NCI-H526 (cell line): ENCODE measurements around the gene EXOC7.

Experiments used
- DNase-seq, 2 experiments: peaks; one replicate each; lab custom pipeline; 2025; lab: John Stamatoyannopoulos, UW

EXOC7 gene, protein sequence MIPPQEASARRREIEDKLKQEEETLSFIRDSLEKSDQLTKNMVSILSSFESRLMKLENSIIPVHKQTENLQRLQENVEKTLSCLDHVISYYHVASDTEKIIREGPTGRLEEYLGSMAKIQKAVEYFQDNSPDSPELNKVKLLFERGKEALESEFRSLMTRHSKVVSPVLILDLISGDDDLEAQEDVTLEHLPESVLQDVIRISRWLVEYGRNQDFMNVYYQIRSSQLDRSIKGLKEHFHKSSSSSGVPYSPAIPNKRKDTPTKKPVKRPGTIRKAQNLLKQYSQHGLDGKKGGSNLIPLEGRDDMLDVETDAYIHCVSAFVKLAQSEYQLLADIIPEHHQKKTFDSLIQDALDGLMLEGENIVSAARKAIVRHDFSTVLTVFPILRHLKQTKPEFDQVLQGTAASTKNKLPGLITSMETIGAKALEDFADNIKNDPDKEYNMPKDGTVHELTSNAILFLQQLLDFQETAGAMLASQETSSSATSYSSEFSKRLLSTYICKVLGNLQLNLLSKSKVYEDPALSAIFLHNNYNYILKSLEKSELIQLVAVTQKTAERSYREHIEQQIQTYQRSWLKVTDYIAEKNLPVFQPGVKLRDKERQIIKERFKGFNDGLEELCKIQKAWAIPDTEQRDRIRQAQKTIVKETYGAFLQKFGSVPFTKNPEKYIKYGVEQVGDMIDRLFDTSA

DNA sequence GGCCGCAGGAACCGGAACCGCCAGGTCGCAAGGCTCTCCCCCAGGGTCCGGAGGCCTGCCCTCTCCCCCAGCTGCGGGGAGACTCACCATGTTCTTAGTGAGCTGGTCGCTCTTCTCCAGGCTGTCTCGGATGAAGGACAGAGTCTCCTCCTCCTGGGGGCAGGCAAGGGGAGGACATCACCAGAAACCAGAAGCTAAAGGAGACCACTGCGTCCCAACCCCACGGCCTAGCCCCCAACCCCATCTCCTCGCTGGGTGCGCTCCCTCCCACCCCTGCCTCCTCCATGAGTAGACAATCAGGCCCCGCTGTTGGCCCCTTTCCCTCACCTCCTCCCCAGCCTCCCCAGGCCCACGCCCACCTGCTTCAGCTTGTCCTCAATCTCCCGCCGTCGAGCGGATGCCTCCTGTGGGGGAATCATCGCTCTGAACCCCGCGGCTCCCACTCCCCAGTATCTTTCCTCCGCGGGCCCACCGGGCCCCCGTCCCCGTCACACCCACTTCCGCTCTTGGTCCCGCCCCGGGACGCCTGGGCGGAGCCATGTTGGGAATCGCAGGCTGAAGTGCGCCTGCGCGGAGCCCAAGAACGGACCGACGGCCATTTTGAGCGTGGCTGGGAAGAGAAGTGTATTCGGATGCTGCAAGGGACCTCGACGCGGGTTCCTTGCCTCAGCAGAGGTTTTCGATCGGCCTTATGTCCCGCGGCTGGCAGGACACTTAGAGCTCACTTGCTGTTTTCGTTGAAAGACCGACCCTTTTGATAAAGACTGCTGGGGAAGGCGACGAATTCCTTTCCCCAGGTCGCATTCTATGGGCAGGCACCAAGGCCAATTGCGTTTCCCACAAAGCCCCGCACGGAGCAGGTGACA lies at the start of gene EXOC7:
TSS of gene EXOC7 (minus strand) at position 514 of the 866 bp plus-strand sequence. CDS start at position 419, 95 bp downstream.
- peak; percentile 78 to 95 for DNase-seq

DNA sequence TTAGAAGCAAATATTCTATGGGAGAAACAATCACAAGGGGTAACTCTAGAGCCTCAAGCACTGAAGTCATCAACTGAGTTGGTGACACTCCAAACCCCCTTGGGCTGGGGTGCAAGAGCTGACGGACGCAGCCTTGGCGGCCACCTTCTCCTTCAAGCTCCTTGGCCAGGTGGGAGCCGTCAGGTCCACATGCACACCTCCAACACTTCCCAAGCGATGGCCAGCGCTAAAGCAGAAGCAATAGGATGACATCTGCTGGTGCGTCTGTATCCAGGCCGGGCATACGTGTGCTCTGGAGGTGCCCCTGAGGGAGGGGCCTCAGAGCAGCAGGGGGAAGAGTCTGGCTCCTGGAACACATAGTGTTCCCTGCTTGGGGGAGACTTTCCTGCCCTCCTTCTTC lies 49.6 kb upstream of the EXOC7 start:
- no peak for DNase-seq

DNA sequence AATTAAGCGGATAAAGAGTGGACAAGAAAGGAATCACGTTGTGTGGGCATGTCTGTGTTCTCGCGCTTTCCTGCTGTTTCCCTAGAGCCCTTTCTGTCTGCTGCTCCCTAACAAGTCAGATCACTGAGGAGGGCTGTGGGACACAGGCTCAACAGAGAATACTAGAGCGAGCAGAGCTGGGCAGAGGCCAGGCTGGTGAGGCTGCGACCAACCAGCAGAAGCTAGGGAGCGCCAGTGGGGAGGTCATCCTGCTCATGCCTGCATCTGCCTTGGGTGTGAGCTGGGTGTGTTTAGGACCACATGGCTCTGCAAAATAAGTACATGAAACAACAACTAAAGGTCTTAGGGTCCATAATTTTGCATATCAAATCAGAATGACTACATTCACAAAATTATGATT lies 49.0 kb upstream of the EXOC7 start:
- DNase-seq, result peak in 1 of 2 experiments; percentile 11

DNA sequence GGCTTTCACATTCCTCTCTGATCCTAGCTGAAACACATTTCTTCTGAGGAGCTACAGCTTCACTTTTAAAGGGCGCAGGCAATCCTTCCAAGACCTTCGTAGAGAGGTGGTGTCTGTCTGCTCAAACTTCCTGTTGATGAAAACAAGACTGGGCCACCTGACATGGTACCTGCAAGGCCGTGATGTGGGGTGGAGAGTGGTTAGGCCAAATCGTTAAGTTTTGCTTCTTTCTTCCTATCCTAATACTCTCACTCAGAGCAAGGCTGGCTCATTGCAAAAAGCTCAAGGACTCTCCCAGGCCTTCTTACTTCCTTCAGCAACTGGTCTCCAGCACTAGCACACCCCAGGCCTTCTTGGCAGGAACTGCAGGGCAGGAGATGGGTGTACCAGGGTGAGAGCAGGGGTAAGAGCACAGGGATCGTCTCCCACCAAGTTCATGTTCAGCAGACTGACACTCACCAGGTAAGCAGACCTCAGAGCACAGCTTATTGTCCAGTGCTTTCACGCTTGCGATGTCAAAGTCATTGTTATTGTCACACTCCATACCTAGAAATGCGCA lies 48.4 kb upstream of the EXOC7 start:
- DNase-seq, result no peak

DNA sequence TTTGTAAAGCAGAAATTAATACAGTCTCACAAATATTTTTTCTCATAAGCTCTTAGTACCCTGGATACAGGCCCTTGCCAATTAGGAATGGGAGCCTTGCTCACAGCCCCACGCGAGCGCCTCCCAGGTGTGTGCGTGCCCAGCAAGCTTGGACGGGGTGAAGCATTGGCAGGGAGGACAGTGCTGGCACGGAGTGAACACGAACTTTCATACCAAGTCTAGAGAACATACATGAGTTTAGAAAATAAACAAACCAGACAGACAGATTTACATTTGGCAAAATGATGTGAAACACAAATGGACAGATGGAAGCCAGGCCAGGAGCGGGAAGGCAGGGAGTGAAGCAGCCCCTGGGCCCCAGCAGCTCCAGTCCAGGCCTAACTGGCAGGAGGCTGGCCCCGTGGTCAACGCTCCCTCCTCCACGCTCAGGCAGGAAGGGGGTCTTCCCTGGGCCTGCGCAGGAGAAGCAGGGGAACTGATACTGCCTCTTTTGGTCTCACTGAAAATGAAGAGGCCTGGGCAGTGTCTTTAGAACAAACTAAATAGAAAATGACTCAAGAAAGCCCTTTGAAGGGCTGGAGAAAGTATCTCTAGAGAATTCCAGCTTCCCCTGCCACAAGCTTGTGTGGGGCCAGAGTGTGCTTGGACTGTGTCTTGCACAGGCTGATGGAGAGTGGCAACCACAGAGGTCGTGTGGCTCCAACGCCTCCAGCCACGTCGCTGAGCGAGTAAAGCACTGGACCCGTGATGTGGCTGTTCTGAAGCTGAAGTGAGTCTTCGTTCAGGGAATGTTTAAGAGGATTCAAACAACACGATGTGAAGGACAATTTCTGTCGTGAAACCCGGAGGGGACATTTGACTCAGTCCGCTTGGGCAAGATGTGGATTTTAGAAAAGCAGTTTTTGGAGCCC lies 47.4 kb upstream of the EXOC7 start:
- DNase-seq, result no peak

DNA sequence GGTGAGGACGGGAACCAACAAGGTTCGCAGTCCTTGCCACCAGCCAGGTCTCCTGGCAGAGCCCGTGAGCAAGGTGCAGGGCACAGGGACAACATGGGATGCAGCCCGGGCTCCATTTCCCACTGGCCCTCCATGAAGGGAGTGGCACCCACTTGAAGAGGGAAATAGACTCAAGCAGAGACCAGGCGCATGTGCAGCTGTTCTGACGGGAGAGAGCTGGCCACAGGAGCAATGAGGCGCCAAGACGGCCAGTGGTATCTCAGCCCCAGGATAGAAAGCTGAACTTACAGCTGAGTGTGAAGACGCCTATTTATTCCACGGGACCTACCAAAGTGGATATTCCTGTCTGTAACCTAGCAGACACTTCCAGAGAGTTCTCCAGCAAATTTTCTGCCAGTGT lies 45.6 kb upstream of the EXOC7 start:
- DNase-seq, result no peak

DNA sequence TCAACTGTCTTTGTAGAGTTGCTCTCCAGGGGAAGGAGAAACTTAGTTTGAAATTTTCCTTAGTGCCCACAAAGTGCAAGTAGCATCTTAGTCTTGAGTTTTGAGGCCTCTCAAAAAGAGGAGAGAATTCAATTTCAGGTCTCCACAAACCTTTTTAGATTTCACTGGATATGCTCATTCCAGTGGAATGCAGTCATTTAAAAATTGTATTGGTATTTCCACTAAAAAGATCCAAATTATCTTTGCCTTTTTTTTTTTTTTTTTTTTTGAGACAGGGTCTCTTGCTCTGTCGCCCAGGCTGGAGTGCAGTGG lies 44.4 kb upstream of the EXOC7 start:
- DNase-seq, result no peak

DNA sequence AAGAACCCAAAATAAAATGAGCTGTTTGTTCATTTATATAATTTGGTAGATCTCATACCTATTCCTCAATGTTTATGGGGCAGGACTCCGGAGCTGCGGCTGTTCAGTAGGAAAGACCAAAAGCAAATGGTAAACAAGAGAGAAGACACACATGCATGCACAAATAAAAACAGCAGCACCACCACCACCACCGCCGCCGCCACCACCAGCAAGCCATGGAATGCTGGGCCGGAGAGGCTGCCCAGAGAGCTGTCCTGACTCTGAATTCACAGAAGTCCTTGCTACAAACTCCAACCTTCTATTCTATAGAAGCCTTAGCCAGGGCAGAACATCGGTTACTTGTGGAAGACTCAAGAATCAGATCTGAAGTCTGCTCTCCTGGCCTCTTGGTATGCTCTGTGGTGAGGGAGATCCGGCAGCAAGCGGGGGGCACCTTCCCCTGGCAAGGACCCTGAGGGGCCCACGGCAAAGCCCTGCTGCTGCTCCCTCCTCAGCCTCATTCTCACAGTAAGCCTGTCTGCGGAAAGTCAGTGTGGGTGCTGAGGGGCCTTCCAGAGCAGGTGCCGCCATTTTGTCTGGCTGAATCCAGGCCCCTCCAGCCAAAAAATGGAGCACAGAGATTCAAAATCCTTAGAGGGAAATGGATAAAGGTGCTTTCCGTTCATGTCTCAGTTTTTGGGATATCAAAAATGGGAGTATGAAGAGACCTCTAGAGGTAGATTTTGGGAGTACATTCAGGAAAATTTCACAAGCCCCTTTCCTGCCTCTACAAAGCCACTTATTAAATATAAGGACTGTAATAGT lies 43.8 kb upstream of the EXOC7 start:
- peak in 1 of 2 experiments; percentile 54 for DNase-seq

DNA sequence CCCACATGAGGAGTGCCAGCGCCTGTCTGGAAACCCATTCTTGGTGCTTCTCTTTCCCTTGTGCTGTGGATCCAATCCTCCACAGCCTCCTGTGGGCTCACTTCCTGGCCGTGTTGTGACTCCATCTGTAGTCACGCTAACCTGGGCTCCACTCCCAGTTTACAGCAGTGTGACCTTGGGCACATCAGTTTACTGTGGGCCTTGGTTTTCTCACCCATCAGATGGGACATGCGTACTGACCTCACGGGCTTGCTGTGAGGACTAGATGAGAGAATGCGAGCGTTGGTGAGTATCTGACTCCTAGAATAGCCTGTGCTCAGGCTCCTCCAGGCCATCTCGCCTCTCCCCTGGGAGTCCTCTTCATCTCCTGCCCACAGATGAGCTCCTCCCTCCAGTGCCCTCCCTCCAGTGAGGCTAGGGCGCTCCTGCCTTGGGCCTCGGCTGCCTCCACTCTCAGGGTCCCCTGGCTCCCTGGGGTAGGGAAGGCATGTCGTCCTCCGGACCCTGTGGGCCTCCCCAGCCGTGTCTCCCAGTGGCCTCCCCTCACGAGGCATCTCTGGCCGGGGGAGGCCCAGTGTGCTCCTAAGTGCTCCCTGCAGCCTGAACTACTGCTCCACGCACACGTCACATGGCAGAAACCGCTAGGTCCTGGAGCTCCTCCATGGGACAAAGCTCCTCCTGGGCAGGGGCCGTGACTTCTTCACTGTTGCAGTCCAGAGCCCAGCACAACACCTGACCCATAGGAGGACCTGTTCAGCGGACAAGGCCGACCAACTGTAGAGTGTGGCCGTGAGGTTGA lies 42.7 kb upstream of the EXOC7 start:
- DNase-seq, result no peak

DNA sequence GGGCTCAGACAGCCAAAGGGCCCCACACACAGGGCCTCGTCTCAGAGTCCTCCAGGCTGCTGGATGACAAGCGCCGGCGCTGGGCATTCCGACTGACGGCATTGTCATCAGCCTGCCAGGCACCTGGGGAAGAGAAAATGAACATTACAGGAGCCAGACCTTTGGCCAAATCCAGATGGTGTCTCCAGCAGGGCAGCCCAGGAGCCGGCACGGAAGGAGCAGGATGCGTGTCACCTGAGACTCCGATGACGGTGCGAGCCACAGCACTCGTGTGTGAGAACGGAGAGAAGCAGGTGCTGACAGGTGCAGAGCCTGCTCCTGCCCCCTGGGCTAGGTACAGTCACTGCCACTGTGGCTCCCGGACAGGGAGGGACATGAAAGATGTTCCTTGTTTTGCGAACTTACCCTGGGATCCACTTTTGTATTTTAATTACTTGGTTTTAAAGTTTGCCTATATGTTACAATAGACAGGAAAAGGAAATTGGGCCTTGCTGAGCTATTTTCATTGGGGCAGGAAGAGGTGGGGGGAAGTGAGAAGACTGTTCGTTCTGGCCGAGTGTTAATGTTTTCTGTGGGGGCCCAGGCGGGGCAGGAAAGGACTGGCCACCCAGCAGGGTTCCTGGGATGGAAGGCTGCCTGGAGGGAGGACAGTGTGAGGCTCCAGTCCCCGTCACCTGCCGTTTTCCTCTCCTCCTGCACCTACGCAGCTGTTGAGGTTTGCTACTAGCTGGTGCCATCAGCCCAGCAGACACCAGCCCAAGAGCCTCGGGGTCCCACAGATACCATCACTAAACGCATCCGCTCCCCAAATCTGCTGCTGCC lies 41.9 kb upstream of the EXOC7 start:
- peak in 1 of 2 experiments; percentile 51 for DNase-seq

DNA sequence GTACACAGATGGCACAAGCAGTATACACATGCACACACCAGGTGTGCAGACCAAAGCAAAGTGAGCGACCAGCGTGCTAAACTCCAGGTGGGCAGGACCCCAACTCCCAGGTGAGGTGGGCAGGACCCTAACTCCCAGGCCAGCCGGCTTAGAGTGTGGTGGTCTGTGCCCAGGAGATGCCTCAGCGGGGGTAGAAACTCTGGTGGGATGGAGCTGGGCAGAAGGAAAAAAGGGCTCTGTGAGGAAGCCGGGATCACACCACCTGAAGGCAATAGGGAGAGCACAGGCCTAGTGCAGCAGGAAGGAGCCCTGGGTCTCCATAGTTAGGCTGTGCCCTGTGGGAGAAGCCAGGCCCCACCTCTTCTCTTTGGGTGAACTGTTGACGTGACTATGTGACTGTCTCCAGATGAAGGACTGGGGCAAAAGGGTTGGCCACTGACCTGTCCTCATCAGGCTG lies 39.0 kb upstream of the EXOC7 start:
- no peak for DNase-seq

DNA sequence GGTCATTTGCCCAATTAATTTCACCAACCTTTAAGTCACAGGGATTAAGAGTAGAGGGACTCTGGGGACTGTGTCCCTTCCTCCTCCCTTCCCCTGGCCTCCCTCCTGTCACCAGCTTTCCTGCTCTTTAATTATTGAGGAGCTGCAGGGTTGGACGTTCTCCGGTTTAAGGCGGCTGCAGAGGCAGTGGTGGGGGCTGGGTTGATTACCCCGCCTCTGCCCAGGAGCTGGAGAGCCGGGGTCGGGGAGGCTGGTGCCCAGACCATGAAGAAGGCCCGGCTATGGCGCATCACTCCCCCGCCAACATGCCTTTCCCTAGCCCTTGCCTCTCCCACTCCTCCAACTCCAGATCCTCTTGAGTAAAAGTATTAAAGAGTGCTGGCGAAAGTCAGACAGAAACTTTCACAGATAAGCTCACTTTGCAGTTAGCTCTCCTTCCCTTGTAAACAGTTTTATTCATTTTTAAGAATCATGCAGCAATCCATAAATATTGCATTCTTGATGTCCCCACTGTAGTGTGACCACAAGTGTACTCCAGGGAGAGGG lies 38.5 kb upstream of the EXOC7 start:
- DNase-seq, result no peak

DNA sequence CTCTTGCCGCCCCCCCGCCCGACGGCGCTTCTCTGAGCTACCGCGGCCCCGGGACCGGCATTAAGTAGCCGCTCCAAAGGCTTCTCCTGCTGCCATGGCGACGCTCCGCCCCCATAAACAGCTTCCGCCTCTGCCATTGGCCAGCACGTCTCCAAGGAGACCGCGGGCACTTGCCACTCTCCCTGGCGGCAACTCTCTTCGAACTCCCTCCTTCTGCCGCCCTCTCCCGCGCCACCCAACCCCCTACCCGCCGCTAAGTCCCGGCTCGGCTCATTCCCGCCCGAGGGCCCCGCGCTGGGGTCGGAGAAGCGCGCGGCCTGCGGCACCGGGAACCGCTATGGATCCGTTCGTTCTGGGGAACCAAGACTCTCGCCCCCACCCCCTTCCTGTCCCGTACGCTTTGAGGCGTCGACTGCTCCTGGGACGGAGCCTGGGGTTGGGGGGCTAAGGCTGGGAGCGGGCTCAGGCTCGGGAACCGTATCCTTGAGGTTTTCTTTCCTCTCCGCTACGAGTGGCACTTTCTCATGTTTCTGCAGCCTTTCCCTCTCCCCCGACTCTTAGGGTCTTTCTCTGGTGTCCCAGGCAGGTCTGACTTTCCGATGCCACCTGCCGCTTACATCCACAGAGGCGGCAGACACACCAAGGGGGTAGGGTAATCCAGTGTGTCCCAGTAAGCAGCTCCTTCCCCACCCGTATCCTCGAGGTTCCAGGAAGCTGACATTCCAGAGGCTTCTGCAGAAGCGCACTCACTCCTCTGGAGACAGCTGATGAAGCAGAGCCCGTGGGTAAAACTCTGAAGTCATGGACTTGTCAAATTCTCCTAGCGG lies 37.8 kb upstream of the EXOC7 start, which contains the start of gene FOXJ1:
TSS of gene FOXJ1 (minus strand) at position 34 of the 827 bp plus-strand sequence. CDS start 850 bp downstream, outside the sequence.
- DNase-seq, result peak; percentile 88 to 96

DNA sequence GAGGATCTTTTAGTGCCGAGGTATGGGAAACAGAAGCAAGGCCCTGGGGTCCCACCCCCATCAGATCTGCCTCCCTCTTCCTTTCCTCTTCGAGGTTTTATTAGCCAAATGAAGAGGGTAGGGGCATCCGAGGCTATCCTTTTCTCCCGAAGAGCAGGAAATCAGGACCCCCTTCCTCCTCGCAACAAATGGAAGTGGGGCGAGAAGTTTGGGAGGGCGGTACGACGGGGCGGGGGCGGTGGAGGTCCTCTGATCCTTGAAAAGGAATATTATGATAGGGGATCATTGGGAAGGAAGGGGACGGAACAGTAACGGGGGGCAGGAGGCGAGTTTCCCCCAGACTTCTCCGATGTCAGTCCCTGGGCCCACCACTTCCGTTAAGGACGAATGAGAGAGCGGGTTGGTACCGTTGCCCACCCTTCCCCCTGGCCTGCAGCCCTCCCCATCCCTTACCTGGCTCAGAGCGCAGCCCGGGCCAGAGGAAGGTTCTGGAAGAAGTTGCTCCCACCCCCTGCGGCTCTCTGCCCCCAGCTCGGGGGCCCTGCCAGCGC lies 37.1 kb upstream of the EXOC7 start:
- DNase-seq, result no peak

DNA sequence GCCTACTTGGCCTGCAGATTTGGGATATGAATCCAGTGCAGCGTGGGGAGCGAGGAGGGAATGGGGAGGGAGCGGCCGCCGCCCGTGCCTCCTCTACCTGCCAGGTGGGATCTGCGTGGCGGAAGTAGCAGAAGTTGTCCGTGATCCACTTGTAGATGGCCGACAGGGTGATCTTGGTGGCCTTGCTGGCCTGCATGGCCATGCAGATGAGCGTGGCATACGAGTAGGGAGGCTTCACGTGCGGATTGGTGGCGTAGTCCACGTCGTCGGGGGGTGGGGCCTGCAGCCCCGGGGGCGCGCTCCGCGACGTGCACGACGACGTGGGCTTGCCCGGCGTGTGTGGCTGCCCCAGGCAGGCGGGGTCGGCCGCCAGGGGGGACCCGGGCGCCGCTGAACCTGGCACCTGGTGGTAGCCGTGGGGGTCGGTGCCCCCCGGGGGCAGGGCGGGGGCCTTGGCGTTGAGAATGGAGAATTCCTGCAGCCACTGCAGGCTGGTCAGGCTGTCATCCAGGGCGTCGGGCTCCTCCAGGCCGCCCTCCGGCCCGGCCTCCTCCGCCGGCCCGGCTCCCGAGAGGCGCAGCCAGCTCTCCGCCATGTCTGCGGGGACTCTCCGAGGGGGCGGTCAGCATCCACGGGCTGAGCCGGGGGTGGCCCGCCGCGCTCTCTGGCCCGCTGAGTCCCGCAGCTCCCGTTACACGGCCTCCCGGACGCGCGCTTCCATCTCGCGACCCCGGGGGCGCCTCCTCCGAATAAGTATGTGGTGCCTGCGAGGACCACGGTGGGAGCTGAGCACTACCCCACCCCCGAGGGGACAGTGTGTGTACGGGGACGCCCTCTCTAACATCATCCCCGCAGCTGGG lies 36.4 kb upstream of the EXOC7 start:
- DNase-seq, result no peak
